Ascending aorta (tissue), 2 donors: Measurements from ENCODE around the gene WDR74. TPM values are rescaled to one million over a fixed set of nuclear protein-coding genes. Genes with fewer than 3 reads are reported as not detected.

Experiments used
- DNase-seq, 2 donors: peaks; one replicate each; pipeline ENCODE4 v3.0.0-alpha.2; 2019; ENCODE audit warnings: low spot score in 2 of 2
- H3K27ac ChIP-seq, 2 donors: fragments of 200-600 bp; sonication (generic); one replicate each; pipeline ENCODE4 v1.5.1; 2016 to 2017; ENCODE audit warnings: mild to moderate bottlenecking in 1 of 2
- H3K27me3 ChIP-seq: fragments of 200-600 bp; sonication (generic); one replicate; pipeline ENCODE4 v1.5.1; 2017
- H3K36me3 ChIP-seq, 2 donors: fragments of 200-600 bp; sonication (generic); one replicate each; pipeline ENCODE4 v1.5.1; 2016
- H3K4me1 ChIP-seq, 2 donors: fragments of 200-600 bp; sonication (generic); one replicate each; pipeline ENCODE4 v1.5.1; 2016 to 2017; ENCODE audit warnings: mild to moderate bottlenecking in 1 of 2
- H3K4me3 ChIP-seq, 2 donors: fragments of 200-600 bp; sonication (generic); one replicate each; pipeline ENCODE4 v1.5.1; 2016 to 2017; ENCODE audit warnings: mild to moderate bottlenecking in 1 of 2
- H3K9me3 ChIP-seq, 2 donors: fragments of 200-600 bp; sonication (generic); one replicate each; pipeline ENCODE4 v1.5.1; 2016
- CTCF ChIP-seq, 3 experiments: fragments of 200-600 bp in 2 of 3; fragments of 450-650 bp in 1 of 3; sonication (generic) in 2 of 3; IDR thresholded peaks; one replicate each; pipeline ENCODE4 v1.5.1; 2016 to 2019; ENCODE audit warnings: antibody characterized with exemption in 3 of 3, mild to moderate bottlenecking in 1 of 3, moderate library complexity in 1 of 3
- intact Hi-C: fragments of 100-400 bp; cut with DNase I; formaldehyde crosslinking; loops from one replicate; pipeline ENCODE4 v1.15.1; 2023
- total RNA-seq: library from RNA; depleted of rRNA; stranded (reverse); fragments of >200 nt; gene quantifications from one replicate; pipeline ENCODE4 v1.1.0, GENCODE V29; 2016

The WDR74 gene
- total RNA-seq, 1 donor from 2014 or later = 28.7 TPM

- H3K27ac ChIP-seq = no peak overlapping the region
- no peak overlapping the region for H3K4me3 ChIP-seq
- DNase-seq = no peak
- H3K4me1 ChIP-seq = peaks cover 4 to 6% of the 10 kb centered on the region in 2 donors
- TF ChIP-seq CTCF (IDR thresholded peaks at IDR 0.05) = no peak
- H3K27me3 ChIP-seq = no peaks in the 10 kb centered on the region
- intact Hi-C loops = no loop called here
- H3K9me3 ChIP-seq = no peaks in the 10 kb centered on the region
- peaks cover 82 to 90% of the 10 kb centered on the region in 2 donors for H3K36me3 ChIP-seq
Observed at GRCh38 chr11:62796281-62796680, 43.1 kb downstream of the WDR74 start.

- intact Hi-C loops = no loop called here
Observed at GRCh38 chr11:62794201-62794775, 45.1 kb downstream of the WDR74 start.

GRCh38 chr11:62792202-62792575 lies 47.2 kb downstream of the WDR74 start:
- Histone ChIP-seq H3K36me3 (peaks cover 47 to 59% of the 10 kb centered on the region in 2 donors), H3K9me3 (no peaks in the 10 kb centered on the region), H3K27ac (peak overlapping the region; percentile 83 to 85), H3K4me1 (peaks cover 8 to 21% of the 10 kb centered on the region in 2 donors), H3K4me3 (peak overlapping the region; percentile 79 to 95), H3K27me3 (no peaks in the 10 kb centered on the region)
- intact Hi-C loops = no loop called here
- TF ChIP-seq CTCF (IDR thresholded peaks at IDR 0.05) = no peak
- DNase-seq = peak in 1 of 2 donors; percentile 72

More at GRCh38 chr11:62794201-62794775, 45.1 kb downstream of the WDR74 start:
- Histone ChIP-seq H3K27me3 (no peaks in the 10 kb centered on the region), H3K27ac (no peak overlapping the region), H3K4me3 (no peak overlapping the region), H3K36me3 (peaks cover 65 to 76% of the 10 kb centered on the region in 2 donors), H3K4me1 (peaks cover 4 to 14% of the 10 kb centered on the region in 2 donors), H3K9me3 (no peaks in the 10 kb centered on the region)
- no peak for TF ChIP-seq CTCF (IDR thresholded peaks at IDR 0.05)
- no peak for DNase-seq

GRCh38 chr11:62791501-62792201 lies 47.7 kb downstream of the WDR74 start, which contains the start of gene TMEM223:
Gene TMEM223, minus strand, starts transcription at chr11:62792006. Its CDS starts 12 bp downstream, at chr11:62791994.
- H3K4me3 ChIP-seq = peak within 1 kb of the TSS; percentile 79 to 95
- peaks cover 8 to 21% of the 10 kb centered on the region in 2 donors for H3K4me1 ChIP-seq
- H3K36me3 ChIP-seq = peaks cover 42 to 54% of the 10 kb centered on the region in 2 donors
- TF ChIP-seq CTCF (IDR thresholded peaks at IDR 0.05) = peak; percentile 7 to 25 (median 8)
- no peaks in the 10 kb centered on the region for H3K9me3 ChIP-seq
- peak; percentile 43 to 94 for DNase-seq
- intact Hi-C loops = loop anchor here (2.0 kb wide), 1 partner anchor 49 kb away; no protein-coding TSS in a partner anchor
- H3K27me3 ChIP-seq = no peaks in the 10 kb centered on the region
- peak within 1 kb of the TSS; percentile 83 to 85 for H3K27ac ChIP-seq

GRCh38 chr11:62789576-62789975 lies 49.8 kb downstream of the WDR74 start:
- intact Hi-C loops = no loop called here
- DNase-seq = no peak
- Histone ChIP-seq H3K4me3 (no peak overlapping the region), H3K9me3 (no peaks in the 10 kb centered on the region), H3K27me3 (no peaks in the 10 kb centered on the region), H3K27ac (no peak overlapping the region), H3K4me1 (peaks cover 8 to 29% of the 10 kb centered on the region in 2 donors), H3K36me3 (peaks cover 22 to 33% of the 10 kb centered on the region in 2 donors)
- no peak for TF ChIP-seq CTCF (IDR thresholded peaks at IDR 0.05)
